IPS-NIHi11 (cell line): ENCODE measurements around the gene TMEM131.
A peak's percentile ranks its signal among the peaks of the same experiment; 100 is the strongest.
"Not testable (repeated sequence)": the region's sequence is repeated elsewhere in the genome, so short reads cannot be mapped to it uniquely, and the experiment has no call there.

Source experiments
- DNase-seq: peaks from one replicate; pipeline ENCODE4 v3.0.0; 2012; ENCODE audit warnings: mixed read lengths, low spot score

TMEM131 gene

DNA sequence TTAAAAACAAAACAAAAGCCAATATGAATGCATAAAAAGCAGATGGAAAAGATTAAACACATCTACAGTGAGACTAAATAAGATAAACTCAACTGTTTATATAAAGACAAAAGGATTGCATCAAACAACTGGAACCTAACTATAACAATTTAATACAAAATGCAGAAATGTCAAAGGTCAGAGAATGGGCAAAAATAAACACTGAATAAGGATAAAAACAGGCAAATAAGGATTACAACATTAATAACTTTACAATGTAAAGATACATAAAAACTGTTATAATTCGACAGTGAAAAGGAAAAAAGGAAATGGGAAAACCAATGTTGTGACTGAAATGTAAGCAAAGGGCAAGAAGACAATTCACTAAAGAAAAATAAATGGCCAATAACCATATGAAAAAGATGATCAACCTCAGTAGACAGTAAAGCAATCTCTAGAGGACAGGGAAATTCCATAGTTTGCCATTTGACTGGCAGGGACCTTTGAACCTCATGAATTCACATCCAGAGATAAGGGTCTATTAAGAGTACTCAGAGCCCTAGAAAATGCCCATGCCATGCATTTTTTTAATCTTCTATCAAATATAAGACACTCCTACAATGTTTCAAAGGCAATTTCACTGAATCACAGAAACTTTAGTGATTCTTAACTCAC, 83.7 kb downstream of the TMEM131 start:
- DNase-seq = no peak

DNA sequence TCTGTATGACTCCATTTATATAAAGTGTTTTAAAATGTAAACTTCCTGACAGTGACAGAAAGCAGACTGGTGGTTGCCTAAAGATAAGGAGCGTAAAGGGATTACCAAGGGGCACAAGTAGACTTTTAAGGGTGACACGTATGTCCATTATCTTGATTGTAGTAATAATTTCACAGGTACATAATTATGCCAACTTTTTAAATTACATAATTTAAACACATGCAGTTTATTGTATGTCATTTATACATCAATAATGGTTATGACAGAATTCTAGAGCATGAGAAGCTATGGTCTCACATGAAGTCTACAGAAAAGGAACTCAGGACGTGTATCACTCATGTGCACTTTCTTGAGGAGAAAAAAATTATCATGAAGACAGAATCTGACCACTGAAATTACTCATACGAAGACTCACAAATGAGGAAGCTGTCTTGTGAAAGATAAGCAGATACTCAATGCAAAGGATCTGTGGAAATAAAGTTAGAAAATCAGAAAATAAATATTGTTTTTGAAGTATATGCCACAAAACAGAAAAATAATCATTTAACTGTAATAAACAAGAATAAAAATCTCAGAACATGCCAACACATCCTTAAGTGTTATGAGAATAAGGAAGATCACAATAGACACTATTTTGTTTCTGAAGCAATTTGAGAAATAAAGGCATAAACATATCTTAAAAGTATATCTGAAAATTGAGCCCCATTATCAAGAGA, 84.4 kb downstream of the TMEM131 start:
- DNase-seq = no peak

DNA sequence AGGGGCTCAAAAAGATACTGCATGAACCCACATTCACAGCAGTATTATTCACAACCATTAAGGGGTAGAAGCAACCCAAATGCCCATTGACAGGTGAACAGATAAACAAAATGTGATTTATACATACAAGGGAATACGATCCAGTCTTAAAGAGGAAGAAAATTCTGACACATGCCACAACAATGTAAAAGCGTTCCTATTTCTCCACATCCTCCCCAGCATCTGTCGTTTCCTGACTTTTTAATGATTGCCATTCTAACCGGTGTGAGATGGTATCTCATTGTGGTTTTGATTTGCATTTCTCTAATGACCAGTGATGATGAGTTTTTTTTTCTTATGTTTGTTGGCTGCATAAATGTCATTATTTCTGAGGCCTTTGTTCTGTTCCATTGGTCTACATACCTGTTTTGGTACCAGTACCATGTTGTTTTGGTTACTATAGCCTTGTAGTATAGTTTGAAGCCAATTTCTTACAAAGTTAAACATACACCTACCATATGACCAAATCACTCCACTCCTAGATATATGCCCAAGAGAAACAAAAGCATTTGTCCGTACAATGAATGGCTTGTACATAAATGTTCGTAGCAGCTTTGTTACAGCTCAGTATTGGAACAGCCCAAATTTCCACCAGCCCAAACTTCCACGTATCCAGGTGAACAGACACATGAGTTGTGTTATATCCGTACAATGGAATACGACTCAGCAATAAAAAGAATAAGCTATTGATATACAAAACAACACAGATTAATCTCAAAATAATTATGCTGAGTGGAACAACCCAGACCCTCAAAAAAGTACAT, 85.1 kb downstream of the TMEM131 start:
- no peak for DNase-seq

DNA sequence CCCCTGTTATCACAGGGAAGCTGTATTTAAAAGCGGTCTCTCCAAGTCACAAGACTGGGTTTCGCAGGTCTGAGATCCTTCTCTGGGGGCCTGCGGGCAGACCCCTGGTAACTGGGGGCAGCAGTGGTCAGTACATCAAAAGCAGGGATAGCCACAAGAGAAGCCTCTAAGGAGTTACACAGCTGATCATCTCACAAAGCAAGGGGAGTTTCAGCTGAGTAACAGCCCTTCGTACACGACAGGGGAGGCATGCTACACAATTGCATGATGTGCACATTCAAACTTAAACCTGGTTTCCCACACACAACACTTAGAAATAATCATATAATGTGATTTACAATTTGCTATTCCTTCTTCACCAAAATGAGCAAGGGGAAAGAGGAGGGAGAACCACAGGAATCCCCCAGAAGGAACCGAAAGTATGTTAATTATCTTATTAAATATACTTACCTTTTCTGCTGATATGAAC, 87.5 kb downstream of the TMEM131 start:
- no peak for DNase-seq

DNA sequence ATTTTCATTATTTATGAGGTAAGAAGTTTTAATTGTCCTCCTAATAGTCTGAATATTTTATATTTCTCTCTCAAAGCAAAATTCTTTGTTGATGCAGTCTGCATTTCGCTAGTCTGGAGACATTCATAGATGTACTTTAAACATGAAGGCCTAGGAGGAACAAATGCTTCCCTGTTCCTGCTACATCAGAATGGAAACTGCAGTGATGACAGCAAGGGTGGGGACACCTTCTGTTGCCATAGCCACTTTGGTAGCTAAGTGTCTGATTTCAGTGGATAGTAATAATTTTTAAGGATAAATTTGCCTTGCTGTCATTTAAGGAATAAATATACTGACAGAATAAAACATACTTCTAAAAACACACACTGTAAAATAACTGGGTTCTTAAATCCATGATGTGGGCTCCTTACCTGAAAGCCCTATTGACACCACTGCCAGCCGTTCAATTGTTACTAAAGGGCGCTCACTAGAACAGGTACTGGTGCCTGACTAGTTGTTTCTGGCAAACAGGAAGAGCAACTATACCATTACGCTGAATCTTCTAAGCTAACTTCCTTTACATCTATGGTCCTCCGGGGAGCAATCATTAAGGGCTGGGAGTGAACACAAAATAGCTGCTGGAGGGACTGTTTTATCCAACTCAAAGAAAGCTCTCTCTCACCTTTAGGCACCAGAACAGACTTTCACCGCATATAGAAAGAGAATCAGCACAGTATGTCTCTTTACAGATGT, 88.2 kb downstream of the TMEM131 start:
- DNase-seq = no peak

DNA sequence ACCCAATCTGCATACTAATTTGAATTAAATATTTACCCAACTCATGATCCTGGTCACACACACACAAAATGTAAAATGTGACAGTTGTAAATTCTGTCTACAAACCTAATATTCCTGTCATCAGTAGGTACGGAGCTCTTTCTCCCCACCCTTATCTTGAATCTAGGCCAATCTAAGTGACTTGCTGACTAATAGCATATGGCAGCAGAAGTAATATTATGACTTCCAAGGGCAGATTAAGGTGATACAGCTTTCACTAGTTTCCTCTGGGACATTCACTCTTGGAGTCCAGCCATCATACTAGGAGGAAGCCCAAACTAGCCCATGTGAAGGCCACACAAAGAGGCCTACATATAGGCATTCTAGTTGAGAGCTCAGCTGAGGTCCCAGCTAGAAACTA, 89.4 kb downstream of the TMEM131 start:
- DNase-seq = no peak

DNA sequence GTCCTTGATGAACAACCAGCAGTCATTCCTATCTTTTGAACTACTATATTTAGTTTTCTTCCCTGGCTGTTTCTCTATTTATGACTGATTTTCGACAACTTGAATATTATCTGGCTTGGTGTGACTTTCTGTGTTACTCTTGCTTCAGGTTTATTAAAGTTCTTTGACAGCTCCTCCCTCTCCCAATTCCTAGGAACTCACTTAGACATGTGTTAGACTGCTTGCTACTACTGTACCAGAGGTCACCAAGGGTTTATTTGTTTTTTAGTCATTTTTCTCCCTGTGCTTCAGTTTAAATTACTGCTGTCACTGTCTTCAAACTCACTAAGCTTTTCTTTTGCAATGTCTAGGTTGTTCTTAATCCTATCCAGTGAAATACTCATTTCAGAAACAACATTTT, 90.5 kb downstream of the TMEM131 start:
- DNase-seq = no peak

DNA sequence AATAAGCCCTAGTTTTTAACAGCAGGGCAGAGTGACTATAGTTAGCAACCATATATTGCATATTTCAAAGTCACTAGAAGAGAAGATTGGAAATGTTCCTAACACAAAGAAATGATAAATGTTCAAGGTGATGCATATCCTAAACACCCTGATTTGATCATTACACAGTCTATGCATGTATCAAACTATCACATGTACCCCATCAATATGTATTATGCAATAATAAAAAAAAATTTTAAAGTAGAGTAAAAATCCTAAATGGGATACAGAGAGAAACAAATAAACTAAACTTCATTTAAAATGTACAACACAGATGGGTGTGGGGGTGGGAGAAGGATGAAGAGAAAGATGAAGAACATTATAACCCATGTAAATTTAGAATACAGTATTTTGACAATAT, 93.9 kb downstream of the TMEM131 start:
- DNase-seq = no peak

DNA sequence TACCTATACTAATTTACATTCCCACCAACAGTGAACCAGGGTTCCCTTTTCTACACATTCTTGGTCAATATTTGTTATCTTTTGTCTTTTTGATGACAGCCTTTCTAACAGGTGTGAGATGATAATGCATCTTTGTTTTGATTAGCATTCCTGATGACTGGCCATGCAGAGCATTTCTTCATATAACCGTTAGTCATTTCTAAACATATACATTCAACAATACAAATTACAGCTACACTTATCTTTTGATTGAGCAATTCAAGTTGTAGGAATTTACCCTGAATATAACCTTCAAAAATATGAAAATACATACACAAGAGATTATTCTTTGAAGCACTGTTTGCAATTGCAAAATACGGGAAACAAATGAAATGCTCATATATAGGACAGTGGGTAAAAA, 94.9 kb downstream of the TMEM131 start:
- DNase-seq = no peak

DNA sequence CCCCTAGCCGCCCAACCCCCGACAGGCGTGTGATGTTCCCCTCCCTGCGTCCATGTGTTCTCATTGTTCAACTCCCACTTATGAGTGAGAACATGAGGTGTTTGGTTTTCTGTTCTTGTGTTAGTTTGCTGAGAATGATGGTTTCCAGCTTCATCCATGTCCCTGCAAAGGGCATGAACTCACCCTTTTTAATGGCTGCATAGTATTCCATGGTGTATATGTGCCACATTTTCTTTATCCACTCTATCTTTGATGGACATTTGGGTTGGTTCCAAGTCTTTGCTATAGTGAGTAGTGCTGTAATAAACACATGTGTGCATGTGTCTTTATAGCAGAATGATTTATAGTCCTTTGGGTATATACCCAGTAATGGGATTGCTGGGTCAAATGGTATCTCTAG, 102.7 kb downstream of the TMEM131 start:
- DNase-seq = not testable (repeated sequence)

DNA sequence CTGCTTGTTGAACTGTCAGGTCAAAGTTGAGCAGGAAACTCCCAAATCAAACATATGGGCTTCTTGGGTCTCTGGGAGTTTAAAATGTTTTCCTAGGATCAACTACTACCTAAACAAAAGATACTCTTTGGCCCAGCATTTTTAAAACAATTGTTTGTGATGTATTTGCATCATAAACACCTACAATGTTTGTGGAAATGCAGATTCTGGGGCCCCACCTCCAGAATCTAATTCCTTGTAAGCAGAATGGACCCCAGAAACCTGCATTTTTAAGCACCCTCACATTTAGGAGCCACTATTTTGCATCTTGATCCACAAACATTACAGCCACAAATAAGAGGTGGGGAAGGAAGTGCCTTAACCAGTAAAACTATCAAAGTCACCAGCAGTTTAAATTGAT, 104.1 kb downstream of the TMEM131 start:
- DNase-seq = no peak

DNA sequence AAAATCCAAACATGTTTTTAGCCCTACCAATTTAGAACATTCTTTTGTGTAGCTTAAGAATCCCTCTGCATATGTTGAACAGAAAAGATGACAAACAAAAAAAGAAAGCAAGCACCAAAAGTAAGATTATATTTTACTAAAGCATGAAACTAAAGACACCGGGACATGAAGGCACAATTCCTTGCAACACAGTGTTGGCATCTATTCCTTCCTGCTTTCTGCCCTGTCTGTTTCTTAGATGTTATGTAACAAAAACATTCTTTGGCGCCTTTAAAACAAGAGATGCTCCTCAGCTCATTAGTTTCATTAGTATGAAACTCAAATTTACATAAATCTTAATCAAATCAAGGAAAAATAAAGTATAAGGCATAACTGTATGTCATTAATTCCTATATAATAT, 106.6 kb downstream of the TMEM131 start:
- no peak for DNase-seq

DNA sequence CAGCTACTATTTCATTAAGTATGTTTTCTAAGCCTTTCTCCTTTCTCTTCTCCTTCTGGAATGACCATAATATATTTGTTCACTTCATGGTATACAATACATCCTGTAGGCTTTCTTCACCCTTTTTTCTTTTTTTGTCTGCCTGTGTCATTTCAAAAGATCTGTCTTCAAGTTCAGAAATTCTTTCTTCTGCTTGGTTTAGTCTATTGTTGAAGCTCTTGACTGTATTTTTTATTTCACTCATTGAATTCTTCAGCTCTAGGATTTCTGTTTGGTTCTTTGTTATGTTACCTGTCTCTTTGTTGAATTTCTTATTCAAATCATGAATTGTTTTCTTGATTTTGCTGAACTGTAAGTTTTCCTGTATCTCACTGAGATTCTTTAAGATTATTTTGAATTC, 109.9 kb downstream of the TMEM131 start:
- no peak for DNase-seq

DNA sequence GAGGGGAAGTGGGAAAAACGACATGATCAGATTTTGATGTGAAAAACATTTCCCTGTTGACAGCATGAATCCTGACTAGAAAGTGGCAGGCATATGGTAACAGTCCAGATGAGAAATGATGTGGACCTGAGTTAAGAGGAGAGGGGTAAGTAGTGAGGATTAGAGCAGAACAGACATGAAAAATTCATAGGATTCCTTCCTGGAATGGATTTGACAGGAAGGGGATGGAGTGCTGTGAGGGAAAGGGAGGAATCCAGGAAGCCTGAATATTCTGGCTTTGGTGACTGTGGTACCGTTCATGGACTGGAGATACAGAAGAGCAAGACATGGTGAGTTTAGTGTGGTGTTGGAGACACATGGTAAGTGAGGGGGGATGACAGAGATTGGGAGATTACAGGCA, 115.4 kb downstream of the TMEM131 start:
- DNase-seq = no peak

DNA sequence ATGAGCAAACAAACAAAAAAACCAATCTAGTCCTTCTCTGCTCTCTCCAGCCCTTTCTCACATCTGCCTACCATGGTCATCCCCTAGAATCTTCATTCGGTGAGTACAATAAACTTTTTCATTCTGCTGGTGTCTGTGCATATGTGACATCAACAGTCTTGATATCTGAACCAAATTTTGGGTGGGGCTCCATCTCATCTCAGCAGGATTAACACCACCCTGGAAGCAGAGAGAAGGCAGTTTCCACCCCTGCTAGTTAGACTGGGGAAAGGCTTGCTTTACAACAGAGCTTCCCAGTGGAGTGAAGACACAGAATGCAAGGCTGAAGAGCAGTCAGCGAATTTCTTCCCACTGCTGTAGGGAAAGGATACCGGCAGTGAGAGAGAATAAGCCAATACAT, 116.9 kb downstream of the TMEM131 start:
- no peak for DNase-seq

DNA sequence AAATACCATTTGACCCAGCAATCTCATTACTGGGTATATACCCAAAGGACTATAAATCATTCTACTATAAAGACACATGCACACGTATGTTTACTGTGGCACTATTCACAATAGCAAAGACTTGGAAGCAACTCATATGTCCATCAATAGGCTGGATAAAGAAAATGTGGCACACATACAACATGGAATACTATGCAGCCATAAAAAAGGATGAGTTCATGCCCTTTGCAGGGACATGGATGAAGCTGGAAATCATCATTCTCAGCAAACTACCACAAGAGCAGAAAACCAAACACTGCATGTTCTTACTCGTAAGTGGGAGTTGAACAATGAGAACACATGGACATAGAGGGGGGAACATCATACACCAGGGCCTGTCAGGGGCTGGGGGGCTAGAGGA, 117.4 kb downstream of the TMEM131 start:
- not testable (repeated sequence) for DNase-seq

DNA sequence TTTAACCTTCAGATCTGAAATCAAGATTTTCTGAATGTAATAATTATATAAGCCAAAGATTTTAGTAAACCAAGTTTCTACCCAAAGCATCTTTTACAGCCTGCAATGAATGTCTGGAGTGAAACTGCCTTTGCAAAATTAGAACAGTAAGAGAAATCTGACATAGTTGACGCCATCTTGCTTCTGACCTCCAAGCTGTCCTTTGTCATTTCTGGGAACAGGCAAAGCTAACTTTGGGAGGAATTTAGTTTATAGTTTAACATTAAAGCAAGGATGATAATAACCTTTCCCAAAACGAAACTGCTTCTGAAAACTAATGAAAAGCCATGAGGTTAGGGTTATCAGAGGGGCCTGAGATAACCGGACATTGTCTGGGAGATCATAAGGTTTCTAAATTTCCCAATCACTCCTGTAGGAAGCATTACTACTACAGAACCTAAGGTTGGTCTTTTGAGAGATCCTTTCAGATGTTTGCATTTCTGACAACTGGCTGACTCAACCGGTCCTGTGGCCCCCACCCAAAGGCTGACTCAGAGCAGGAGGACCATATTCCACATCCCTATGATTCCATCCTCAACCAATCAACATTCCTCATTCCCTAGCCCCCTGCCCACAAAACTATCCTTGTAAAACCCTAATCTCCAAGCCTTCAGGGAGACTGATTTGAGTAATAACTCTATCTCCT, 124.5 kb downstream of the TMEM131 start:
- DNase-seq = no peak

DNA sequence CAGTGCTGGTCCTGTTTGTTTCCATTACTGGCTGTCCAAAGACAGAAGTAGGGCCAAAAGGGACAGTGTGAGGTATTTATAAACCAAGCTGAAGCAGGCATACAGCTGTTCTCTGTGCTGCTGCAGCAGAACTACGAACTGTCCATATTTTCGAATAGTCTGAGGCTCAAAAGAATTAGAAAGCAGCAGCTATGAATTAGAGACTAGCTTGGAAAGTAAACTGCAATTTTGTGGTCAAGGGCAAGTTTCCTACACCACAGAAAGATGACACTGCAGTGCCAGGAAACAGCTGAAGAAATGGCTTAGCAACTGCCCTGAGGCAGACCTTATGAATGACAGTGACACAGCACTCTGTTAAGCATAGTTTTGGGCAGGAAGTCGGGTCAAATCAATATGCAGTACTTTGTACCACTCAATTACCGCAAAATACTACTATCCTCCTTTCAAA, 125.3 kb downstream of the TMEM131 start:
- no peak for DNase-seq

DNA sequence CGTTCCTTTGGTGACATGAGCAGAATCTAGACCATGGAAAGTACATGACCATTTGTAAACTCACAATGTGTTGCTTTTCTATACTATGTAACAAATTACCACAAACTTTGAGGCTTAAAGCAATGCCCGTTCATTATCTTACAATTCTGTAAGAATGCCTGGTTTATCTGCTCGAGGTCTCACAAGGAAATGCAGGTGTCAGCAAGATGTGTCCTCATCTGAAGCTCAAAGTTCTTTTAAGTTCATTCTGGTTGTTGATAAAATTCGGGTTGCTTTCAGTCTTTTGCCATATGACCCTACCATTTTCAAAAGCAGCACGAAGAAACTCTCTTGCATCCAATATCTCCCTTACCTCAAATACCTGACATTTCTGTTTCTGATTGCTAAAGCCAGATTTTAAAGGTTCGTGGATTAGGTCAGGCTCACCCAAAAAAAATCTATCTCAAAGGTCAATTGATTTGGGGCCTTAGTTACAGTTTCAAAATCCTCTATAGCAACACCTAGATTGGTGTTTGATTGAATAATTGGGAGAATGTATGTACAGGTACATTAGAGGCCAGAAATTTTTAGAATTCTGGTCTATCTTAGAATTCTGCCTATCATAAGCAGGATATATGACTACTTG, 125.9 kb downstream of the TMEM131 start:
- no peak for DNase-seq

DNA sequence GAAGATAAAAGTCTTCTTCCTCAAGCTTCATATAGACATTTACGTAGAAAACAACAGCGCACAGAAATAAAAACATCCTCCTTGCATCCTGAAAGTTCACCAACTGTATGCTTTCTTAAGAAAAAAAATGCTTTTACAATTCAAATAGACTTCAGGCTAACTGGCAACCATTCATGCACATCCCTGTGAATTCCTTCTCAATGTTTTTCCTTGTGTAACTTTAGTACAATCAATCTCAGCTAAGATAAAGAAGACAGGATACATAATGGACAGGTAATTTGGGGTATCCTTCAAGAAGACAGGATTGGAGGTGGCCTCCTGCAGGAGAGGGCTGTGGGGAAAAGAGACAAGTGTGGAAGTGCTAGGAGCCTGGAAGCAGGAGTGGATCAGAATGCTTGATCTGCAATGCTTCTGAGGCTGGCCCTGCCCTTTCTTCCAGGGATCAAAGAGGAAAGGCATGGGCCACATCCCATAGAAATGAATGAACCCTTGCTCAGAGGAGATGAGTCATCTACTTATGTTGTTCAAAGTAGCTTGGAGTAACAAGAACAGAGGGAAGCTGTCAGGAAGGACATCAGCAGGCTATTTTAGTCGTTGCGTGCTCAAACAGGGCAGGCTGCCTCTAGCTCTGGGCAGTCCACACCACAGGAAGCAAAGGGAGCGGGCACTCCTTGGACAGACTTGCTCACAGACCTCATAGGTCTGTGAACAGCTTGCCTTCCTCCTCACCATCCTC, 126.6 kb downstream of the TMEM131 start:
- peak; percentile 20 for DNase-seq
